Glomerular endothelial cell (primary cell): Measurements from ENCODE around the gene LRIG1. TPM values are rescaled to one million over a fixed set of nuclear protein-coding genes. Genes with fewer than 3 reads are reported as not detected.

Experiments used
- DNase-seq: peaks from one replicate; pipeline ENCODE4 v3.0.0-alpha.2; 2011; ENCODE audit warnings: low read depth, low spot score; ENCODE audit errors: extremely low read depth
- total RNA-seq: library from RNA; depleted of rRNA; stranded (reverse); fragments of >200 nt; gene quantifications from 2 replicates; pipeline ENCODE4 v1.2.3, GENCODE V29; 2015

Gene LRIG1
- total RNA-seq, 1 donor from 2014 or later = 31.2 TPM

- DNase-seq = no peak
These were observed 106.6 kb downstream of the LRIG1 start for GRCh38 chr3:66394019-66394752.

- no peak for DNase-seq
These were observed 107.4 kb downstream of the LRIG1 start for GRCh38 chr3:66393333-66394005.

- no peak for DNase-seq
These were observed 107.9 kb downstream of the LRIG1 start for GRCh38 chr3:66392966-66393332.

- DNase-seq = no peak
These were observed 108.3 kb downstream of the LRIG1 start for GRCh38 chr3:66392512-66392911.

DNA sequence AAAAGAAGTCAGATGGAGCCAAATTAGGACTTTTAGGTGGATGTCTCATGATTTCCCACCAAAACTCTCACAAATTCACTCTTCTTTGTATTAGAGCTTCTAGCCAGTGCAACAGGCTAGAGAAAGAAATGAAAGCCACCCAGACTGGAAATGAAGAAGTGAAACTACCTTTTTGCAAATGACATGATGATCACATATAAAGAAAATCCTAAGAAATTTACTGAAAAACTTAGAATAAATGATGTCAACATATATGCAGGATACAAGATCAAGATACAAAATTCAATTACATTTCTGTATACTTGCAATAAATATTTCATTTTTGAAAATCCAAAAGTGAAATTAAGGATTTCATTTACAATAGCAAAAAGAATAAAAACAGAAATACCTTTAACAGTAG is 110.8 kb downstream of the LRIG1 start:
- DNase-seq = no peak

DNA sequence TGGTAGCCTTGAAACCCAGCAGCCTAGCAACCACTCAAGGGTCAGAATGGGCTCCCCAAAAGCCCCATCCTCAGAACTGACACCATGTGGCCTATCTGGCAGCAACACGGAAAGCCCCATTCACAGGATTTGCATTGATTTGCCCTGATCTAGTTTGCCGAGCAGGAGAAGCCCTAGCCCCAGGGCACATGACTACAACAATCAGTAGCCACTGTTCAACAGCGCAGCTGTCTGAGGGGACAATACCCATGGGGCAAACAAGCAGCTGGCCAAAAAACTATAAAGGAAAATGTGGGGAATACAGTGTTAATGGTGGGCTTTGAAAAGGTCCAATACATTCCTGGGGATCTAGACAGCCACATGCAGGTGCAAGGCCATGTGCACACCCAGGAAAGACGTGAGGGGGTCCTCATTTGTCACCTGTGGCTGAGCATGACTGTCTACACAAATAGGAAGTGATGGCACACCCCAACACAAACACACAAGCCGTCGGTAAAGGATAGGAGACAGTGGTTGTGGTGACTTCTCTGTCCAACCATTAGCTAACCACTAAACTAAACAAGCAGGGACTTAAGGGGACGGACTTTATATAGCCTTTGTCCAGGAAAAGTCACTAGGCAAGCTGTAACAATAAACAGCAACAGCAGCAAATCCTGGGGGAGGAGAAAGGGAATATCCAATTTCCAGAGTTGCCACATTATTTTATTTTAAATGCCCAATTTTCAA is 113.7 kb downstream of the LRIG1 start:
- no peak for DNase-seq

DNA sequence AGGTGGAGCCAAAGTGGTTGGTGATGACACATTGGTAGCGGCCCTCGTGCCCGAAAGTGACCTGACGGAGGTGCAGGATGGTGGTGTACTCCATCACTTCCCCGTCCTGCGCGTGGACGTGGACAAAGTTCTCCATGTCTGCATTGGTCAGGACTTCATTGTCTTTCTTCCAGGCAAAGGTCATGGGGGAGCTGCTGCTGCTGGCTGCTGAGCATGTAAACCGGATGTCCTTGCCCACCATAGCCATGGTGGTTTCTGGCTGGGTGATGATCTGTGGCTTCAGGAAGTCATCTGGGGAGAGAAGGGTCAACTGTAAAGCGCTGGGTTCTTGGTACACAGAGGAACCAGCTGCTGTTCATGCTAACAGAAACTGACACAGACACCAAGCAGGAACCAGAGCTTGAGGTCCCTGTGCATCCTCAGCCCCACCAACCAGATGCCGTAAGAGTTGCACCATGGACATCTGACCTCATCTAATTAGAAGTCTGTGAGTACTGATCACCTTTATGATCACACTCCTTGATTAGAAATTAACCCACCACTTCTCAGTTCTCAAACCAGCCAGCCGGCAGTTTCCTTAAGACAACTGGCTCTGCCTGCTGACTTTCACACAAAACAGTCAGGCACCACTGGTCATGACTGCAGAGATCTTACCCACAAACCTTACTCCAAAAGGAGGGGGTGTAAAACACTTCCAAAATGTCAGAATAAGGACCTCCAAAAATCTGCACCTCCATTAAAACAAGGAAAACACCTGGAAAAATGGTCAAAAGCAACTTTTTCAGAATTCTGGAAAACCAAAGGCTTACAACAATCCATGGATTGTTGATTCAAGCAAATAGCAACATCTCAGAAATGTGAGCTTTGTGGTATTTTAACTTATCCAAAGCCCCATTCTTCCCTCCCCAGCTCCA is 114.6 kb downstream of the LRIG1 start:
- no peak for DNase-seq

DNA sequence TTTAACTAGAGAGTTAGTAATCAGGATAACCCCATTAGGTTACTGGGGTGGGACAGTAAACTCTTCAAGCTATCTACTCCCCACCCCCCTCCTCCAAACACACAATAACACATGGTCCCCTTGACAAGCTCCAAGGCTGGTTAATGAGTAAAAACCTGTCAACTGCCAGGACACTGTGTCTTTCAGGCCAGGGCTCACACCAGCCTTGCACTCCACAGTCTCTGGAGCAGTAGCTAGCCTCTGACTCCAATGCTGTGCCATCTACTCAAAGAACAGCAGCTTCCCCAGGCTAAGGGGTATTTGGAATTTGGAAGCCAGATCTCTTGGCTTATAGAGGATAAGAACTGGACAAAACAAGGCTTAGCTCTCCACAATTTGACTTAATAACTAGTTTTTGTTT is 115.8 kb downstream of the LRIG1 start:
- no peak for DNase-seq

- no peak for DNase-seq
These were observed 116.7 kb downstream of the LRIG1 start for GRCh38 chr3:66383998-66384745.

GRCh38 chr3:66383023-66383422 is 117.8 kb downstream of the LRIG1 start:
- no peak for DNase-seq

DNA sequence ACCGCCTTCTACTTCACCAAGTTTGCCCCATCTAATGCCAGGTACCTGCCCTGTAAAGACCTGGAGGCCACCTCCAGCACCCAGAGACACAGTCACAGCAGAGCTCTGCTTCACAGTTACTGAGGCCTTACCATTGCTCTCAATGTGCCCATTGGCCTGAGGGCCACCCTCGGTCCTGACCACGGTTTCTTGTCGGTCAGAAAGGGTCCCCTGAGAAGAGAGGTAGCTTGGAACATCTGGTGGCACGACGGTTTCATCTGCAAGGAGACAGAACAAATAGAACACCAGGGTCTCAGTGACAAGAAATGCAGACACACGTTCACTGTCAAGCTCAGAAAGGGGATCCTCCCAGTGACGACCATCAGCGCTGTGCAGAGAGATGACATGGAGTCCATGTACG is 118.7 kb downstream of the LRIG1 start:
- DNase-seq = no peak

DNA sequence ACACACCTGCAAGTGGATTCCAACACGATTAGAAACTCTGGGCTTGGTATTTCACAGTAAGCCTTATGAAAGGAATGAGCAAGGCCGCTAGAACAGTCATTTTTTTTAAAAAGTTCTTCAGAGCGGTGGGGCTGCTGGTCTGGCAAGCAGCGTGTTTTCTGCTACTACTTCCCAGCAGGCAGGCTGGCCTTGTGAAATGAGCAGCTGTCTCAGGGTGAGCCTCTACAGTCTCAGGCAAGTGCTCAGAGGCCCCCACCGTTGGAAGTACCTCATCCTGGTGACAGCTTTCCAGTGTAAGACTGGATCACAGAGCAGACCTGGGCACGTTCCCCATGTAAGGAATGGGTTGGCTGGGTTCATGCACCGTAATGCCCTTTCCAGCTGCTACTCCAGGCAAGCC is 119.2 kb downstream of the LRIG1 start:
- no peak for DNase-seq

DNA sequence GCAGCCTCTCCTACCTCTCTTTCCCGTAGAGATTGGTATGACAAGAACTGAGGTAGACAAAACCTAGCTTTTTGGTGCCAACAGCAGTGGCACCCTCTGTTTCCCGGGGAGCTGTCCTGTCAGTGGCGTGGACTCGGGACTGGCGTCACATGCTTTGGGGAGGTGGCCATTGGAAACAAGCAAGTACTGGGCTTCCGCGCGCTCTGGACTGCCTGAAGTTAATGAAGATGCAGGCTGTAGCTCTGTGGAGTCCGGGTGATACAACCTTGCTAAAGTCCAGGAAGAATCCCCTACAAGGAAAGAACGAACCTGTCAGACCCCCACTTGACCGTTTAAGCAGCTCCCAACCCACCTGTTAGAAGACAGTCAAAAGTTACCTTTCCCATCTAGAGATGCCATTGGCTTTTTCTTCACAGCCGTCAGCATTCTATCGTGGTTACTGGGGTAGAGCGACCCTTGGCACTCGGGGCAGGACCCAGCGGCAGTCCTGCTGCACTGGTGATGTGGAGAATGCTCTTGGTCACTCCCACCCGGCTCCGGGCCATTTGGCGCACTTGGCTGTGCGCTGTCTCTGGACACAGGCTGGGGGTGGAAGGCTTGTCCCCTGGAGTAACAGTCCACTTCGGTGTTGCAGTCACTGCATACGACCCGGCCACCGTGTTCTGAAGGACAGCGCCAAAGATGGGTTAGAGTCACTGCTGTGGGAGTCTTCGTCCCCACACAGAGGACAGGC is 120.5 kb downstream of the LRIG1 start:
- no peak for DNase-seq

DNA sequence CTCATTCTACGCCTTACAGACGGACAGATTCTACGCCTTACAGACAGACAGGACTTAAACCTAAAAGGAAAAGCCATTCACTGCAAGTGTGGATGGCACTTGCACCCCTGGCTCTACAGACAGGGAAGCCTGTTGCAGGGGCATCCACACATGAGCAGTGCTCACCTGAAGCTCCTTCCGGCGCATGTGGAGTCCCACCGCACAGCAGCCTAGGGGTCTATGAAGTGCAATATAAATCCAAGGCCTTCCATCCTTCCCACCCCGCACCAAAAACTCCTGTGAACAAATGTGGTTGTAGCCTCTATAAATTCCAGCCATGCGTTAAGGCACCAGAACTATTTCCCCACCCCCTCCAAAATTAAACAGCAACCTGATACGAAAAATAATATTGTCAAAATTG is 121.3 kb downstream of the LRIG1 start:
- DNase-seq = no peak

GRCh38 chr3:66378256-66378655 is 122.6 kb downstream of the LRIG1 start:
- no peak for DNase-seq

DNA sequence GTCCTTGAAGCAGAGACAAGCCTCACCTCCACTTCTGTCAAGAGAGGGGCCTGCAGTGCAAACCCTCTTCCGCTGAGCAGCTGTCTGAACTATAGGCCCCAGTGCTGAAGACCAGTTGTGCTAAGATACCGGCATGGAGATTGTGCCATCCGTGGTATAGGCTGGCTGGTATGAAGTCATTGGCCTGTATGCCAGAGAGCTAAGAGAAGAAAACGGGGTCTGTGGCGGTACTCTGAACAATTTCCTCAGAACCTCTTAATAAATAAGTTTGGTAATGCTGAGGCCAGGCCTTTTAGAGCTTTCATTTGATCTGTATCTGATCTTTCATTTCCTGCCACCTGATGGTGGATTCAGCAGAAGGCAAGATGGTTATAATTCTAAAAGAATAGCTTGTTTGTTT is 123.0 kb downstream of the LRIG1 start:
- DNase-seq = no peak

DNA sequence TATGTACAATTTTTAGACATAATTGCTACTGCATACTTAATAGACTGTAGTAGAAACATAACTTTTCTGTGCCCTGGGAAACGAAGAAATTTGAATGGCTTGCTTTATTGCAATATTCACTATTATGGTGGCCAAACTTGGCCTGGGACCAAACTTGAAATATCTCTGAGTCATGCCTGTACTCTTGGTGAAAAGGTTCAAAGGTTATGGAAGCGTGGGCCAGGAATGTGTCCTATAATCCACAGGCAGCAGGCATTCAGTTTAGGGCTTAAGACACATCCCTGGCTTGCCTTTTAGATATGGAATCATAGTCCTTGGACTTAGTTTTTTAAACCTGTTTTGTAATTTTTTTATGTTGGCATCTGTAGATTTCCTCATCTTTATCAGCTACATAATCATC is 124.3 kb downstream of the LRIG1 start:
- no peak for DNase-seq

GRCh38 chr3:66372681-66373350 is 128.0 kb downstream of the LRIG1 start:
- DNase-seq = no peak

DNA sequence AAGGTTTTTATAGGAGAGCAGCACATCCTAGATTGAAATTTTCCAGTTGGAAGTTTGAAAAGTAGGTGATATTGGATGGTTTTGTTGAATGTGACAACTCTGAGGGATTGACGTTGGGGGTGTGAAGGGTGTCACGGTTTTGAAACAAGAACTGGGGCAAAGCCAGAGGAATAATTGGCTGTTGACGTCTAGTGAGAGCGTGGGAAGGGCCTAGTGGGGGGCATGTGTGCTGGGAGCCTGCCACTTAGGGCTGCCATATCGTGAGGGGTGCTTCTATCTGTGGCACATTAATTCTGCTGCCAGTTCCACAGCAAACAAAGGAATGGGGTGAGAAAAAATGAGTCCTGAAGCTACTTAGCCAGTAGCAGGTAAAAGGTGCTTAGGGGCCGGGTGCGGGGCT is 129.4 kb downstream of the LRIG1 start:
- no peak for DNase-seq
